SHP77 (cell line): ENCODE results near the gene RUFY1.
"Not testable (repeated sequence)": the region's sequence is repeated elsewhere in the genome, so short reads cannot be mapped to it uniquely, and the experiment has no call there.

Experiments
- DNase-seq, 2 experiments: peaks; one replicate each; lab custom pipeline; 2025; lab: John Stamatoyannopoulos, UW

RUFY1 gene

DNA sequence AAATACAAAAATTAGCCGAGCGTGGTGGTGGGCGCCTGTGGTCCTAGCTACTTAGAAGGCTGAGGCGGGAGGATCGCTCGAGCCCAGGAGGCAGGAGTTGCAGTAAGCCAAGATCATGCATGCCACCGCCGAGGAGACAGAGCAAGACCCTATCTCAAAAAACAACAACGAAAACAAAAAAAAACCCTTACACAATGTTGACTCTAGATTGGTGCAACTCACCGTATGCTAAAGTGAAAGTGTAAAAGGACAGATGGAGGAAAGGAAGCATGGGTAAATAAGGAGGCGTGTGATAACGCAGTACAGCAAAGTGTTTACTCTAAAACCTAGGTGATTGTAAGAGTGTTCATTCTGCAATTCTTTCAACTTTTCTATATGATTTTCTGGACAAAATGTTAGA is 15.9 kb upstream of the RUFY1 start:
- no peak for DNase-seq

DNA sequence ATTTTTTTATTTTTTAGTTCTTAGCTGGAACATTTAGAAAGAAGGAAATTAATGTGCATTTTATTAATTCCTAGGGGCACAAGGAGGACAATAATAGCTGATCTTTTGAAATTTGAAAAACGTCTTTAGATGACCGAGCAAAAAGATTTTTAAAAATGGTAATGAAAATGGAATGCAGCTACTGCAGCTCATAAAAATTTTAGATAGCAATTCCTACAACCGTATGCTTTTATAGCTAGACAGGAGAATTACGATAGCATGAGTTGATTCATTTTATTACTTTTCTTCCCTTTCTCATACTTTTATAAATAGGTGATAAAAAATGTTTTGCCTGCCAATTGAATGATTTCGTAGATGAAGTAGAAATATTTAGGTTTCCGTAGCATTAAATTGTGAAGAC is 13.7 kb upstream of the RUFY1 start:
- no peak for DNase-seq

GRCh38 chr5:179542170-179542569 is 8.2 kb upstream of the RUFY1 start:
- no peak for DNase-seq

DNA sequence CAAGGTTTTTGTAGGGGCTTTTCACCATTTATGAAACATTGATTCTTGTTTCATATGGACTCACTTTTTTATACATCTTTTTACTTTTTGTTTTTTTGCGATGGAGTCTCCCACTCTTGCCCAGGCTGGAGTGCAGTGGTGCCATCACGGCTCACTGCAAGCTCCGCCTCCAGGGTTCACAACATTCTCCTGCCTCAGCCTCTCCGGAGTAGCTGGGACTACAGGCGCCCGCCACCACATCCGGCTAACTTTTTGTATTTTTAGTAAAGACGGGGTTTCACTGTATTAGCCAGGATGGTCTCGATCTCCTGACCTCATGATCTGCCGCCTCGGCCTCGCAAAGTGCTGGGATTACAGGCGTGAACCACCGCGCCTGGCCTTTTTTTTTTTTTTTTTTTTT is 7.1 kb upstream of the RUFY1 start:
- DNase-seq, result not testable (repeated sequence)

- DNase-seq, result no peak
These were observed 2.7 kb downstream of the RUFY1 start for GRCh38 chr5:179553006-179553405.

- no peak for DNase-seq
These were observed 3.5 kb downstream of the RUFY1 start for GRCh38 chr5:179553875-179554274.

DNA sequence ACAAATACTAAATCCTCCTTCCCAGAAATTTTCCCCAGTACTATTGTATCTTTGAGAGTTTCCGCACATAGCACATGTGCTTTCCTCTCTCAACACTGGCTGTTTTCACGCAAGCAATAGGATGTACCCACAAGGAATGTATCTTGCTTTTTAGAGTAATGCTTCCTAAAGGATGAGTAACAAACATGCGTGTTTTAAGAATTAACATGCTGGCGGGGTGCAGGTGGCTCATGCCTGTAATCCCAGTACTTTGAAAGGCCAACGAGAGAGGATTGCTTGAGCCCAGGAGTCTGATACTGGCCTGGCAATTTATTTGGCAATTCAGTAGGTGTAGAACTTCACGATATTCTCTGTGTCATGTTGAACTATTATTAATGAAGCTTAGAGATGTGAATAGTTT is 4.6 kb downstream of the RUFY1 start:
- DNase-seq, result no peak

- DNase-seq, result not testable (repeated sequence)
These were observed 8.0 kb downstream of the RUFY1 start for GRCh38 chr5:179558261-179558799.

DNA sequence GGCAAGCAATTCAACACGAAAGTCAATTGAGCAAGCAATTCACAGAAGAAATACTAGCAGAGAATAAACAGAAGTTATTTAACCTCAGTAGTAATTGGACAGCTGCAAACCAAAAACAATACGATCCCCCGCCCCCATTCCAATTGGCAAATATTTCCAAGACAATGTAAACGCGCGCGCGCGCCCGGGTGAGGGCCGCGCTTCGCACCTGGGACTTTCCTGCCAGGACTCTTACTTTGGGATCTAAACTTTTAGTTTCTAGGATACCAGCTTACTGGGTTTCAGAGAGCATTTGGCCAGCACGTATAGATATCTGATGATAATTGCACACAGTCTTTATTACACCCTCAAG is 8.6 kb downstream of the RUFY1 start:
- peak; percentile 27 to 52 for DNase-seq

- peak; percentile 98 to 99 for DNase-seq
These were observed 9.2 kb downstream of the RUFY1 start for GRCh38 chr5:179559284-179560252.

DNA sequence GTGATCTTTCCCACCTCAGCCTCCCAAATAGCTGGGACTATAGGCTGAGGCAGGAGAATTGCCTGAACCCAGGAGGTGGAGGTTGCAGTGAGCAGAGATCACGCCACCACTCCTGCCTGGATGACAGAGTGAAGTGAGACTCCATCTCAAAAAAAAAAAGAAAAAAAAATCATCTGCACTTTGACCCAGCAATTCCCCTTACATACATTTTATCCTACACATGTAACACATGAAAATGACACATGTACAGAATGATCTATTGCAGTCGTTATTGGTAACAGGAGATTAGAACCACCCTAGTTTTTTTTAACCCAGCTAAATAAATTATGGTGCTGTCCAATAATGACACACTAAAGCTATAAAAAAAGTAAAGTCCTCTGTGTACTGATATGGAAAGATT is 14.2 kb downstream of the RUFY1 start:
- DNase-seq, result no peak

DNA sequence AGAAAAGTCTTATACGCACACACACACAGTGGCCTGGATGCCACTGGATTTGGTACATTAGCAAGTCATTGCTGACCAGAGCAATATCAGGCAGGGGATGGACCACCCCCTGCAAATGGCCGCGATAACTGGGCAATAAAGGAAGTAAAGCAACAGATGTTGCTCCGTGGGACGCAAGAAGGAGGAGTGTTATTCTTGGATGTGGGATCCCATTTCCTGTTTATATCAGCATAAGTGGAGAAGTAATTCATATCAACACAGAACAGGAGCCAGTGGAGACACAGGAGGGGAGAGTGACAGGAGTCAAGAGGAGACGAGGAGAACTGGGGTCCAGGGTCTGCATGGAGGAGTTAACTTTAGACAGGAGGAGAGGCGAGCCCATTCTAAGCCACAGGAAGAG is 18.4 kb downstream of the RUFY1 start:
- no peak for DNase-seq

GRCh38 chr5:179572386-179572785 is 22.0 kb downstream of the RUFY1 start:
- DNase-seq, result no peak

DNA sequence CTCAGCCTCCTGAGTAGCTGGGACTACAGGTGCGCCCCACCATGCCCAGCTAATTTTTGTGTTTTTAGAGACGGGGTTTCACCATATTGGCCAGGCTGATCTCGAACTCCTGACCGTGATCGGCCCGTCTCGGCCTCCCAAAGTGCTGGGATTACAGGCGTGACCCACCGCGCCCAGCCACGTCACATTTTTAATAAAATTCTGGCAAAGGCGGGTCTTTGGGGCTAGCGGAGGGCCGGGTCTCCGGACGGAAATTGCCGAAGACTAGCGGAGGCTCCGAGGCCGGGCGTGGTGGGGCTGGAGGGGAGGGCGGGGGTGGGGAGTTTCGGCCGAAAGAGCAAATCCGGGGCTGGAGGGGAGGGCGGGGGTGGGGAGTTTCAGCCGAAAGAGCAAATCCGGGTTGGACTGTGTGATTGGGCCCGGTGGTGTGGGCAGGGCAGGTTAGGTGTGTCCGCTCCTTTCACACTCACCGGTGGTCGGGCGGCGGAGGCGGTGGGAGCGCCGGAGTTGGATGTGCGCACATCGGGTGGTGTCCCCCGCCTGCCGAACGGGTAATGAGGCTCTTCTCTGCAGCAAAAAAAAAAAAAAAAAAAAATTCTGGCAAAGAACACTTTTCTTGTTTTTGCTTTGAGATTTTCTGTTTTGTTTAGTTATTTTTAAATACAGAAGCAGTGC is 27.1 kb downstream of the RUFY1 start:
- DNase-seq, result no peak

DNA sequence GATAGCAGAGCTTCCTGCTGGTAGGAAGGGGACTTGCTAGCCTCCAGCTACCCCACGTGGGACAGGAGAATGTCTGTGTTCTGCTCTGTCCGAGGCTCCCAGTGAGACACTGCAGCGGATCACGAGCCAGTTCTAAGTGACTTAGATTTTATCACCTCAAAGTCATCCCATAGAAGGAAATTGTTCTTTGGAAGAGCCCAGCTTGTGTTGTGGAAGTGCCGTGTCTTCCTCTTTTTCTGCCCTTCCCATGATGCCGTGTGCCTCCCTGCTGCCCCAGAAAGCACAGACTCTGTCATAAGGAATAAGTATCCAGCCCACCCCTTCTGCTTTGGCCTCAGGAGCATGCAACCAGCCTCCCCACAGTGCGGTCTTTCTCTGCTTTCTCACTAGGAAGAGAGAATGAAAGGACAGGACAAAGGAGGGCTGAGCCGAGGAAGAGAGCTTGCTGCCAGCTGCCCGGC is 35.6 kb downstream of the RUFY1 start:
- no peak for DNase-seq

DNA sequence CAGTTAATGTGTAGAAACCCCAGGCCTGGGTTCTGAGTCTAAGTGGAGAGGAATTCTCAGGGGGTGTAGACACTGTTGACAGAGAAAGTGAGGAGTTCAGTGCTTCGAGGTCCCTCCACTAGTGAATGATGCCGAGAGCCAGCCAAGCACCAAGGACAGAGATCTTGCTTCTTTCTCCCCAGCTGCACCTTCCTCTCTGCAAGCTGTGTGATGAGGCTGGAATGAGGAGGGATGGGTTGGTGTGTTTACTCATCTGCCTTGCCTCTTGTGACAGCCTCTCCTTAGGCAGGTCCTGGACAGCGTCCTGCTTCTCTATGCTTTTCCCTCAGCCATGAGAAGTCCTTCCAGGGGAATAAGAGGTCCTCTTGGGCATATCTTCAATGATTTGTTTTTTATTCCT is 37.8 kb downstream of the RUFY1 start:
- no peak for DNase-seq

GRCh38 chr5:179595916-179596315 is 45.6 kb downstream of the RUFY1 start:
- DNase-seq, result no peak

DNA sequence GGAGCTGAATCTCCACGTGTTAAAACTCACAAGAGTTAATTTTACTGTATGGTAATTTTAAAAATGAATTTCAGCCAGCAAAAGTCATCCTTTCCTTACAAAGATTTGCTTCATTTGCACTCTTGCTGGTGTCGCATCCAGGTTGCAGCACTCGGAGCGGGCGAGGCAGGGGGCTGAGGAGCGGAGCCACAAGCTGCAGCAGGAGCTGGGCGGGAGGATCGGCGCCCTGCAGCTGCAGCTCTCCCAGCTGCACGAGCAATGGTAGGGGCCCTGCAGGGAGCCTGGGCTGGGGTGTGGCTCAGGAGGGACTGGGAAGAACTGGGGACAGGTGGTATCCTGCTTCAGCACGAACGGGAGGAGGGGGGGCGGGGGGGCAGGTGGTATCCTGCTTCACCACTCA is 46.1 kb downstream of the RUFY1 start:
- DNase-seq, result peak; percentile 39 to 58

DNA sequence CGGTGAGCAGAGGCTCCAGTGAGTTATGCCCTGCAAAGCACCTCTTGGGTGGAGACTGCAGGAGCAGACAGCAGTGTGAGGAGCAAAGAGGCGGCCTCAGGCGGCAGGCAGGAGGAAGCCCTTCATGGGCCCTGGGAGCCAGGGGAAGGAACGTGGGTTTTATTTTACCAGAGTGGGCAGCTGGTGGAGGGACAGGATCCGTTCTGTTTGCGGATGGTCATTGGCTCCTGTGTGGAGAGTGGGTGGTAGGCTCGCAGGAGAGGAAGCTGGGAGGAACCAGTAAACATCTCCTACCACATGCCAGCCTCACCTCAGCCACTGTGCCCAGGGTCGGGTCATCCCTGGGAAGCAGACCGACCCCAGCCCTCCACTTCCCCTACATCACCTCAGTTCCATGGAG is 48.7 kb downstream of the RUFY1 start:
- DNase-seq, result no peak

GRCh38 chr5:179599566-179599965 is 49.2 kb downstream of the RUFY1 start:
- DNase-seq, result no peak

GRCh38 chr5:179599973-179600372 is 49.6 kb downstream of the RUFY1 start:
- no peak for DNase-seq

- DNase-seq, result no peak
These were observed 51.7 kb downstream of the RUFY1 start for GRCh38 chr5:179601871-179602625.
